ENCODE measurements around the gene NUDT4. TPM values are rescaled to one million over a fixed set of nuclear protein-coding genes. Genes with fewer than 3 reads are reported as not detected.

Gene NUDT4
- total and polyA plus RNA-seq, 2 of the 8 experiments (the other 6 are each of a cell fraction or from before 2014, with no cell fraction given), result 17.3 to 71.7 TPM

GRCh38 chr12:93440043-93440835, 62.5 kb downstream of the NUDT4 start:
- Histone ChIP-seq H2BK12ac (ENCODE audit: low read depth, low read length) (no peak overlapping the region), H3K9me3 (ENCODE audit: insufficient read depth in 2 of 2, low read depth in 1 of 2, low read length in 1 of 2) (no peaks in the 10 kb centered on the region), H3K27me3 (replicated peaks in 1 of 4; ENCODE audit: control insufficient read depth in 3 of 4, extremely low read depth in 1 of 4, insufficient read depth in 3 of 4, low read length in 3 of 4) (no peaks in the 10 kb centered on the region), H3K36me3 (ENCODE audit: control insufficient read depth in 2 of 4, insufficient read depth in 4 of 4, low read length in 3 of 4) (no peaks in the 10 kb centered on the region), H3K23ac (ENCODE audit: insufficient read length) (no peak overlapping the region), H3K4me3 (ENCODE audit: extremely low read depth in 1 of 4, insufficient read depth in 2 of 4, low read depth in 3 of 4, low read length in 4 of 4) (peak overlapping the region; percentile 83 to 96 (median 89)), H2BK15ac (ENCODE audit: low read length) (no peak overlapping the region), H3K56ac (replicated peaks; ENCODE audit: insufficient read length, low read depth, low read length) (no peak overlapping the region), H3K9ac (replicated peaks in 1 of 4; ENCODE audit: extremely low read depth in 1 of 4, low read depth in 3 of 4, low read length in 3 of 4) (peak overlapping the region; percentile 64 to 96 (median 86); a peak in 6 of 7 replicates), H3K14ac (ENCODE audit: insufficient read length) (no peak overlapping the region), H3K27ac (ENCODE audit: low read depth, low read length) (no peak overlapping the region), H2AK5ac (ENCODE audit: low read depth, low read length) (no peak overlapping the region), H3K4me2 (ENCODE audit: insufficient read depth in 1 of 2, low read depth in 2 of 2, low read length in 2 of 2) (peak overlapping the region; percentile 64 to 73), H3K79me1 (ENCODE audit: low read depth, low read length) (no peaks in the 10 kb centered on the region), H3K79me2 (ENCODE audit: control insufficient read depth in 1 of 2, insufficient read depth in 2 of 2, low read length in 2 of 2) (peaks cover 50 to 74% of the 10 kb centered on the region in 2 experiments), H3K18ac (ENCODE audit: extremely low read depth, low read length) (no peak overlapping the region), H3K4ac (replicated peaks; ENCODE audit: insufficient read length, low read depth, low read length) (no peak overlapping the region), H3K23me2 (ENCODE audit: low read depth, low read length) (peaks cover 11% of the 10 kb centered on the region; the same call in 1 of the 2 replicates), H2AFZ (ENCODE audit: low read length) (no peak overlapping the region), H4K5ac (ENCODE audit: insufficient read length, low read depth, low read length) (no peak overlapping the region), H4K91ac (replicated peaks; ENCODE audit: insufficient read length, low read length) (no peak overlapping the region), H4K8ac (ENCODE audit: extremely low read depth, insufficient read depth, low read length) (no peak overlapping the region), H3K4me1 (replicated peaks in 1 of 4; ENCODE audit: control insufficient read depth in 3 of 4, insufficient read depth in 4 of 4, low read length in 3 of 4) (peaks cover 0 to 15% (median 6%) of the 10 kb centered on the region in 4 experiments), H2BK5ac (ENCODE audit: low read depth, low read length) (no peak overlapping the region), H2BK20ac (ENCODE audit: low read length) (no peak overlapping the region), H4K20me1 (replicated peaks in 1 of 2; ENCODE audit: control insufficient read depth in 1 of 2, insufficient read depth in 2 of 2, low read length in 2 of 2) (peaks cover 18 to 27% of the 10 kb centered on the region in 2 experiments), H2BK120ac (replicated peaks; ENCODE audit: low read depth, low read length) (no peak overlapping the region)
- POLR2A ChIA-PET (ENCODE audit: partially characterized antibody), result interaction anchor here (1.3 kb wide), 1 partner anchor 27 kb away, joined by 5 read pairs; the partner anchor contains the start of gene MRPL42
- no peak for DNase-seq (ENCODE audit: low read depth in 1 of 2, low spot score in 2 of 2)
- no peak for FAIRE-seq
- CTCF ChIA-PET (ENCODE audit: partially characterized antibody), result no interaction called here
- WGBS, 2 experiments (ENCODE audit: extremely low coverage in 1 of 2, insufficient coverage in 1 of 2, insufficient read length in 1 of 2, insufficient replicate concordance in 2 of 2, low coverage in 1 of 2, low lambda C conversion rate in 2 of 2, missing lambda C conversion rate in 1 of 2), result 46% methylated on average over 12 of the region's 12 CpGs; no CpG with 5 or more reads in 1 of the 2 experiments
- TF ChIP-seq RFX5 (IDR thresholded peaks at IDR 0.05; ENCODE audit: borderline replicate concordance, low read depth, low read length), result no peak
- no peak for TF ChIP-seq TEAD4 (IDR thresholded peaks at IDR 0.05; ENCODE audit: low read depth, low read length)
- TF ChIP-seq TAF1 (IDR thresholded peaks at IDR 0.05; ENCODE audit: low read depth, low read length), result no peak
- TF ChIP-seq EGR1 (IDR thresholded peaks at IDR 0.05; ENCODE audit: borderline replicate concordance, low read depth, low read length), result no peak
- no peak for TF ChIP-seq FOSL1 (IDR thresholded peaks at IDR 0.05; ENCODE audit: insufficient read depth, low read depth, low read length)
- no peak for TF ChIP-seq BRCA1 (IDR thresholded peaks at IDR 0.05; ENCODE audit: low read depth, low read length)
- no peak for TF ChIP-seq ZNF274 (IDR thresholded peaks at IDR 0.05; ENCODE audit: borderline replicate concordance, extremely low read depth, low read length)
- TF ChIP-seq, protein P1, sequence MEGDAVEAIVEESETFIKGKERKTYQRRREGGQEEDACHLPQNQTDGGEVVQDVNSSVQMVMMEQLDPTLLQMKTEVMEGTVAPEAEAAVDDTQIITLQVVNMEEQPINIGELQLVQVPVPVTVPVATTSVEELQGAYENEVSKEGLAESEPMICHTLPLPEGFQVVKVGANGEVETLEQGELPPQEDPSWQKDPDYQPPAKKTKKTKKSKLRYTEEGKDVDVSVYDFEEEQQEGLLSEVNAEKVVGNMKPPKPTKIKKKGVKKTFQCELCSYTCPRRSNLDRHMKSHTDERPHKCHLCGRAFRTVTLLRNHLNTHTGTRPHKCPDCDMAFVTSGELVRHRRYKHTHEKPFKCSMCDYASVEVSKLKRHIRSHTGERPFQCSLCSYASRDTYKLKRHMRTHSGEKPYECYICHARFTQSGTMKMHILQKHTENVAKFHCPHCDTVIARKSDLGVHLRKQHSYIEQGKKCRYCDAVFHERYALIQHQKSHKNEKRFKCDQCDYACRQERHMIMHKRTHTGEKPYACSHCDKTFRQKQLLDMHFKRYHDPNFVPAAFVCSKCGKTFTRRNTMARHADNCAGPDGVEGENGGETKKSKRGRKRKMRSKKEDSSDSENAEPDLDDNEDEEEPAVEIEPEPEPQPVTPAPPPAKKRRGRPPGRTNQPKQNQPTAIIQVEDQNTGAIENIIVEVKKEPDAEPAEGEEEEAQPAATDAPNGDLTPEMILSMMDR (IDR thresholded peaks at IDR 0.05; ENCODE audit: control extremely low read depth in 1 of 3, insufficient read depth in 1 of 3, low read depth in 1 of 3, low read length in 3 of 3), result no peak
- no peak for TF ChIP-seq RXRA (IDR thresholded peaks at IDR 0.05; ENCODE audit: insufficient read depth, low read depth, low read length)

Measured in H1 (cell line).